ENCODE data around the gene XKRX.

Gene XKRX

DNA sequence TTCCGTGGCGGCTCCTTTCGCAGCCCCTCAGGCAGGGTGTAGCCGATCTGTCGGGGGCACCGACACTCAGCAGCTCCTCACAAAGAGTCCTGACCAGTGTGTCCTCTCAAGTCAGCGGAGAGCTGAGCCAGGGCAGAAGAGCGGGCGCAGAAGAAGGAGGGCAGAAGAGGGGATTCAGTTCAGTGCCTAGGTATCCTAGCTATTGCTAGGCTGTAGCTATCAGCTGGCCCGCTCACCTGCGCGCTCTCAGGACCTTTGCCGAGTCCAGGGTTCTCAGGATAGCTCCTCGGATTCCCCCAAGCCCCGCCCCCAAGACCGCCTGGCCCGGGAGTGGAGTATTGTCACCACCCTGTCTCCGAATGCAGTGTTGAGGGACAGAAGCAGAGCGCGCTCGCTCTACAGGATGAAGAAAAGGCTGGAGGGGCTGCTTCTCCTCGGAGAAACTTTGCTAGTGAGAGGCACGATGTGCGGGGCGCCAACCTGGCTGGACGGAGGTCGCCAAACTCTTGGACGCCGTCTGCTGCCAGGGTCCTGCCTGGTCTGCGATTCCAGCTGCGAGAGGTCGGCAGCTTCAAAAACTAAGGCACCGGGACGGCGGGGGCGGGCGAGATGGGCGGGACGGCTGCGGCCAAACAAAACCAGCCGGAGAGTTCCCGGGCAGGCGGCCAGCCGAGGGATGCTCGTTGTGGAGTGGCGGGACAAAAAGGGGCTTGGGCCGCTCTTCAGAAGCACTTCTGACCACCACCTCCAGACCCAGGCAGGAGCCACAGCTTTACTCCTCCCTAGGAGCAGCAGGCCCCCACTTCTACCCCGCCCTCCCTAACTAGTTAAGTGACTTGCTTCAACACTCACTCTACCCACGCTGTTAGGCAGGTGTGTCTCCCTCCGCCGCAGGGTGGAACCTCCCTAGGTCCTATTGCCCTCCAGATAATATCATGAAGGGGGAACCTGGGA, at the start of gene XKRX:
XKRX (minus strand) TSS at position 258 of the 954 bp plus-strand sequence. CDS start 613 bp downstream, outside the sequence.
- peak; percentile 57 for DNase-seq

DNA sequence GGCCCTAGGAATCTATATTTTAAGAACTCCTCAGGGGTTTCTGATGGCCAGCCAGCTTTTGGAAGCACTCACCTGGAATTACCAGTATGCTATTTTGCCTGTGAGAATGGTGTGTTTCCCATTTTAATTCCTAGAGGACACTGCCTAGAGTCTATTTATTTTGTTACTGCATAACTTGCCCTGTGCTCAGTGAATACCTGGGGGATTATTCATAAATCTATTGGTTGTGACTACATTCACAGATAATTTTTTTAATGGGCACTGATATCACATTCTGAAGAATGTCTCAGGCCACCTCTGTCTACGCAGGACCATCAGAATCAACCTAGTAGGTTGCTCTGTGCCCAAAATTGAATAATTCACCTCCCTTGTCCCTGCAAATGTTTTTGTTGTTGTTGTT, 47.5 kb upstream of the XKRX start:
- DNase-seq = no peak

DNA sequence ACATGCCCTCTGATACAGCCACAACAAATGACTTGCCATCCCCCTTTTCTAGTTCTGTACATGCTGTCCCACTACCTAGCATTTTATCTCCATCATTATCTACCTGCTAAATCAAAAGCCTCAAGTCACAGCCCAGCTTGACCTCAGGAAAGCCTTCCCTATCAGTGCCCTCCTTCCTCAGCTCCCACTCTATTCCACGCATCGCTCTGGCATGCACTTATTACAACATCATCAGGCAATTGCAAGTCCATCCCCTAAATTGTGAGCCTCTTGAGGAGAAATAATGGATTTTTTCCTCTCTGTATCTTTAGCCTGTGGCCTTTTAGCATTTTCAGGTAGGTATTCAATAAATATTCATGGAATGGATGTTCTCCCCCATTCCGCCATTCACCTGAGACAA, 46.5 kb upstream of the XKRX start:
- DNase-seq = no peak

DNA sequence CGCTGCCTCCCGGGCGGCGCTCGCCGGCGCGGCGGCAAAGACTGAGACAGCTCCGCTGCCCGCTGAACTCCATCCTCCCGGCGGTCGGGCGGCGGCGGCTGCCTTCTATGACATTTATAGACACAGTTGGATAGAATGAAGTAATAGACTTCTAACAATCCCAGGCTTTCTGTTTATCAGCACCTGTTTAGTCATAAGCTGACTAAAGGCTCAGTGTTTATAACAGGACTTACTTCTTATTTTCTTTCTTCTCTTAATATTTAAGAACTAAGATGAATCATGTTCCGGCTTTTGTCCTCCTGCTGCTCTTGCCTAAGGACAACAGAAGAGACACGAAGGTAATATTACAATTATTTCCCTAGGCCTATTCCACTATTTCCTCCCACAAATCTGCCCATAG, 44.7 kb upstream of the XKRX start:
- no peak for DNase-seq

DNA sequence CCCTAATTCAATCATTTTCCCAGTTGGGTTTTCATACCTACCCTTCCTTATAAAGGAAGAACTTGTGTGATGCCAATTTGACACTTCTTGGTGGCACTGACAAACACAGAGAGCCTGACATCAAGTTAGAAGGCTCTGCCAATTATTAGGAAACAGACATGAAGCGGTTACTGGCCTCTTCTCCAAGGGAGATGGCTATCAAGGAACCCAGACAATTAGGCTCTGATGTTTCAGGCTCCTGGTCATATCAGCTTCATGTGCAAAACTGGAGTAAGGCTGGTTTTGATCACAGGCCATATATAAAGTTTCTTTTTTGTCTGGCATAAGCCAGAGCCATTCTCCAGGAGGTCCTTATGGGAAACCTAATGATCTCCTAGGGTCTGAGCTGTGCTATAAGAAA, 41.2 kb upstream of the XKRX start:
- DNase-seq = no peak

DNA sequence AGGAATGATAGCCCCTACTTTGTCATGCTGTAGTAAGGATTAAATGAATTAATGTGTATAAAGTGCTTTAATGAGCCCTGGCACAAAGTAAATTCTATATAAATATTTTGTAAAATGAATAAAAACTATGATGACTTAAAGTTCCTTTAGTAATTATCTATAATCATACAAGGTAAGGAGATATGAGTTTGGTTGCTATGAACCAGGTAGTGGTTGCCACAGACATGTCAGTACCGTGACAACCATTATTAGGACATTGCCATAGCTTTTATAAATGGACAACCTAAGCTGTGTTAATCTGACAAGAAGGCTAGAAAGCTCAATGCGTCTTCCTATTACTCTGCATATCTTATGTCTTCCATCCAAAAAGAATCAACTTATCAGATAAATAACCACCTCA, 40.7 kb upstream of the XKRX start, which contains the start of gene ARL13A:
ARL13A (plus strand) TSS at position 301 of the 400 bp plus-strand sequence. CDS start 3,982 bp downstream, outside the sequence.
- no peak for DNase-seq

DNA sequence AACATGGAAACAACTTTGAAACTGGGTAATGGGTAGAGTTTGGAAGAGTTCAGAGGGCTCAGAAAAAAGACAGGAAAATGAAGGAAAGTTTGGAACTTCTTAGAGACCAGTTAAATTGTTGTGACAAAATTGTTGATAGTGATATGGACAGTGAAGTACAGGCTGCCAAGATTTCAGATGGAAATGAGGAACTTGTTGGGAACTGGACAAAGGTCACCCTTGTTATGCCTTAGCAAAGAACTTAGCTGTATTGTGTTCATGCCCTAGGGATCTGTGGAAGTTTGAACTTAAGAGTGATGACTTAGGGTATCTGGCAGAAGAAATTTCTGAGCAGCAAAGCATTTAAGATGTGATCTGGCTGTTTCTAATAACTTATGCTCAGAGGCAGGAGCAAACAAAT, 35.6 kb upstream of the XKRX start:
- DNase-seq = no peak

DNA sequence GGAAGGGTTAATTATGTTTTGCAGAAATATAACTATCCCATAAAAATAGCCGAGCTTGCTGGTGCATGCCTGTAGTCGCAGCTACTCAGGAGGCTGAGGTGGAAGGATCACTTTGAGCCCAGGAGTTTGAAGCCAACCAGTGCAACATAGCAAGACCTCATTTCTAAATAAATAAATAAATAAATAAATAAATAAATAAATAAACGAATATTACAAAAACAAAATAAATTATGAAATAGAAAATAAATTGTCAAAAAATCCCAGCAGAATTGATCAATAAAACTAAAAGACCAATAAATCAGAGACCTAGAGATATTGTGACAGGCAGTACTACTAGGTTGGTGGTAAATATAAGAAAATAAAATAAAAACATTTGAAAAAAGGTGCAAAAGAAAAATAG, 34.1 kb upstream of the XKRX start:
- DNase-seq = no peak

DNA sequence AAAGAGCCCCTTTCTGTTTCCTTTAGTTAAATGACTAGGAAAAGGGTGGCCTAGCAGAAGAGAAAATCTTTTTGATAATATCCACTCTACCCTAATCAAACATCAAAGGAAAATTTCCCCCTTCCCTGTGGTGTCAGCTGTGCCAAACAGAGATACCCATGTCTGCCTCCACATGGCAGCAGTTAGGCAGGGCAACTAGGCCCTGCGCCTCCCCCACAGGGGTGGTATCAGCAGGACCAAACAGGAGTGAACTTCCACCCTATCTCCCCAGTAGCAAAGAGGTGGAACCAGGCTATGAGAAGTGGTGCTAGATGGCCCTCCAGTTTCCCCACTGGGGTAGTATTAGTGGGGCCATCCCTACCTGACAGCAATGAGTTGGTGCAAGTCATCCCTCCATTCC, 19.8 kb upstream of the XKRX start:
- no peak for DNase-seq

DNA sequence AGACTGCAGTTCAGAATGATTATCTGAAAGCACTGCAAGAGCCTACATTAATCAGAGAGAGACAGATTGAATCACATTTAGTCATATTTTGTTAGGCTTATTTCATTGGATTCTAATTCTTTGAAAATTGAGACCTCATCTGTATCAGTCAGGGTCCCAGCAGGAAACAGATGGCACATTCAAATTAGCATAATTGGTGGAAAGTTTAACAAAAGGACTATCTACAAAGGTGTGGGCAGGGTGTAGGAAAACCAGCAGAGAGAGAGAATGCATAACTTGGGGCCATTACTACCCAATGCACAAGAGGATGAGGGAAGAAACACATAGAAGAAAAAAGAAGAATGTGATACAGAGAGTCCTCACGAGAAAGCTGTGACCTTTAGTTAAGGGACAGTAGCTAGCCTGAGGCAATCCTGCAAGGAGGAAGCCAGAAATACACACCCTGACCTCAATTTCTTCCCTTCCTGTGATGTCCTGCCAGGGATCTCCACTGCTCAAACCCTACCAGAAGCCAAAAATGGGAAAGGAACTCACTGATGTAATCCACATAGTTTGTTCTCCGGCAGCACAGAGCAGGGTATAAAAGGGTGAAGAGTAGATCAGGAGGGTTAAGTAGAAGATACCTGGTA, 17.7 kb upstream of the XKRX start:
- no peak for DNase-seq

DNA sequence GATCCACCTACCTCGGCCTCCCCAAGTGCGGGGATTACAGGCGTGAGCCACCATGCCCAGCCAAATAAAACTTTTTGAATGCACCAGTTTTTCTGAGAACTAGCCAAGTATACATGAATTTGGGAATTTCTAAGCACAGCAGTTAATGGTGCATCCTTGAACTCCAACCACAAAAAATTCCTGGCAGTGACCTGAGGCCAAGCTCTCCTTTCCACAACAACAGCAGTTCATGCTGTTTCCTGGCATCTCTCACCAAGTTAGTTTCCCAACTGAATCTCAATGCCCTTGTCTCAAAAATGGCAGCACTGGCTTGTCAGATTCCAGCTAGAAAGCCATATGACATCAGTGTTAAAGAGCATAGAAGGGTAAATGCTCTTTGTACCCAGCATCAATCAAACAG, 15.9 kb upstream of the XKRX start:
- no peak for DNase-seq

DNA sequence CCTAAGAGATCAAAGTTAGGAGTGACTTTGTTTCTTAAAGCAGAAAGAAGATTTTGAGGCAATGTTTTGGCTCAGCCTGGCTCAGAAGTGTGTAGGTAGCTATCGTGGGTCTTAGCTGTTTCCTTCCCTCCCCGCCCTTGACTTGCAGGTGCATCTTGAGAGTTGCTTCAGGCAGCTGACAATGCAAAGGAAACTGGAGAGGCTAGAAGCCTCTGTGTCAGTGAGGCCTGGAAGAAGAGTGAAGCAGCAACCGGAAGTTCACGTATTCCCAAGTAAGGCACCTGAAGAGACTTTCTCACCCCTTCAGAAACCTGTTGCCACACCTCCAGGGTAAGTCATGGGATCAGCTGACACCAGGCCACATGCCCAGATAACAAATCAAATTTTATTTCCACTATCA, 10.6 kb upstream of the XKRX start:
- peak; percentile 29 for DNase-seq

DNA sequence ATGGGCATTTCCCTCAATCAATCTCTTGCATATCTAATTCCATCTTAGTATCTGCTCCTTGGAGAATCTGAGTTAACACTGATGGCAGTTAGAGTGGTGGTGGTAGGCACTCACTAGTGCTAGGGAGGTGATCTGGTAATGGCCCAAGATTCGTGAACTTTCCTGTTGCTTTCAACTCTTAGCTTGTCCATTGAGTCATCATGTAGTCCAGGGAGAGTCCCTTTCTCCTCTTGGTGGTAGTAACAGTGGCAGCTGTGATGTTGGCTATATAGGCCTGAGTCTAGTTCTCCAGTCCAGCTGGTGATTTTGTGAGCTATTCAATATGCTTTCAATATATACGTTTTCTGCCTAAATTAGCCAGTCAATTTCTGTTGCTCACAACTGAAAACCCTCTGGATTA, 7.0 kb upstream of the XKRX start:
- no peak for DNase-seq

DNA sequence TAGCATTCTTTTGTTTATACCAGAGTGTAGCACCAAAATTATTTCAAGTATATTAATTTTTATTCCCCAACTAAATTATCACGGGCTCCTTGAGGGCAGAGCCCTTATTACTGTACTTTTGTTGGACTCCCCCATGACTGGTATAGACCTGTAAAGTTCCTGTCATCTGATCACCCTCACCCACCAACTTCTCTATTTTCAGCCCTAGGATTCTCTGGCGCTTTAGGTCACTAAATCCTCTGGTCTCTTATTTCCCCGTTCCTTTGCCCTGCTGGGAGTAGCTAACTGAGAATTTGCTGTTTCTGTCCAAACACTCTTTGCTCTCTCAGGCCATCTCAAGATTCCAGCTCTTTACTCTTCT, 3.2 kb upstream of the XKRX start:
- no peak for DNase-seq

DNA sequence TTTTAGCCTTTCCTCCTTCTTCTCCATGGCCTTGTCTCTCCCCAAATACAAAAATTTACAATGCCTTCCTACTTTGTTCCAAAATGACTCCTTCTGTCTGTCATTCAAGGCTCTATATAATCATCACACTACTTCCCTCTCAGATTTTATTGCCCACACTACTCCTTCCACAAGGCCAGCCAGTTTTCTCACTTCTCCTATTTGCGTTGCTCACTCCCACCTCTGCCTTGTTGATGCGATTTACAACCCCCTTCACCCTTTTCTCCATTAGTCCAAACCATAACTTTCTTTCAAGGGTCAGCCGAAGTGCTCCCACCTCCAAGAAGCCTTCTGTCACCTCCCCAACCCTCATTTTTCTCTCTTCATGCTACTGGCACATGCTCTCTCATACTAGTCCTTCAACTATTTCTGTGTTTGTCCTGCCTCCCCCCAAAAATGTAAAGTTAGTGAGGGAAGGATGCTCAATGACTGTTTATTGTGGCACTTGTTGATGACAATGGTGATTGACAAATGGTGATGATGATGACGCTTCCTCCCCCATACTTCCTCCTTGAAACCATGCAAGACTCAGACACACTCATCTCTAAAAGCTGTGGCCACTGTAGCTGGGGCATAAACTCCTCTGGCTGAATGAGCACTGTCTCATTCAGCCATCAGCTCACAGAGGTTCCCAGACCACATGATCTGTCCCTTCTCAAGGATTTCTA, 2.7 kb upstream of the XKRX start:
- DNase-seq = no peak

DNA sequence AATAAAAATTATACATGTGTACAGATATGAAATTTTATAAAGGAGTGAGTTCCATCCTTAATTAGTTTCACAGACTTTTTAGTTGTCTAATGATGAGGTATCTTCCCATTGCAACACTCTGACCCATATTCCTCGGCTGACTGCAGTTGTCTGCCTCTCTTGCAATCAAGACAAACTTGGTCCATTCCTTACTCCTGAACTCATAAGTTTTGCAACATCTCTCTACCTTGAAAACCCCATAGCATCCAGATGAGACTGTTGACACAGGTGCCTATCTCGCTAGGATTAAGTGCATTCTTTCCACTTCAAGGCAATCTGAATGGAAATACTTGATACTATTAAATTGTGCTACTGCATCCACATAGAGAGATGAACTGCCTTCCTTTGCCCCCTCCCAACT, 2.3 kb downstream of the XKRX start:
- no peak for DNase-seq

DNA sequence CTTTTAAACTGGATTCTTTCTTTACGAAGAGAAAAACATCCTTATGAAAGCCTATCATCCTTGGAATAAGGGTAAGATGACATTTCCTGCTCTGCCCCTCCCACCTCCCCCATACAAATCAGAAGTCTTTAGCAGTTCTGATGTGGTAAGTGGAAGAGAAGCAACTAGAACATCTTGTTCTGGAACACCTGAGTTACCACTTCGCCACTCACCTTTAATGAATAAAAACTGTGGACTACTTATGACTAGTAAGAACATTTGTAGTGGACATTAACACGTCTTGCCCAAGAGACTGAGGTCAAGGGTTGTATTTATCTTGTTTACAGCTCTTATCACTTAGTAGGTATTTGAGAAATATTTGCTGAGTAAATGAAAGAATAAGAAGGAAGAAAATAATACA, 4.3 kb downstream of the XKRX start:
- peak; percentile 3 for DNase-seq

DNA sequence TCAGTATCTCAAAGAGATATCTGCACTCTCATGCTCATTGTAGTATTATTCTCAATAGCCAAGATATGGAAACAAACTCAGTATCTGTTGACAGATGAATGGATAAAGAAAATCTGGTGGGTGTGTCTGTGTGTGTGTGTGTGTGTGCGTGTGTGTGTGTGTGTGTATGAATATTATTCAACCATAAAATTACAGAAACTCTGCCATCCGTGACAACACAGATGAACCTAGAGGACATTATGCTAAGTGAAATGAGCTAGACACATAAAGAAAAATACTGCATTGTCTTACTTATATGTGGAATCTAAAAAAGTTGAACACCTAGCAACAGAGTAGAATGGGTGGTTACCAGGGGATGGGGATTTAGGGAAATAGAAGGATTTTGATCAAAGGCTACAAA, 13.2 kb downstream of the XKRX start:
- no peak for DNase-seq

DNA sequence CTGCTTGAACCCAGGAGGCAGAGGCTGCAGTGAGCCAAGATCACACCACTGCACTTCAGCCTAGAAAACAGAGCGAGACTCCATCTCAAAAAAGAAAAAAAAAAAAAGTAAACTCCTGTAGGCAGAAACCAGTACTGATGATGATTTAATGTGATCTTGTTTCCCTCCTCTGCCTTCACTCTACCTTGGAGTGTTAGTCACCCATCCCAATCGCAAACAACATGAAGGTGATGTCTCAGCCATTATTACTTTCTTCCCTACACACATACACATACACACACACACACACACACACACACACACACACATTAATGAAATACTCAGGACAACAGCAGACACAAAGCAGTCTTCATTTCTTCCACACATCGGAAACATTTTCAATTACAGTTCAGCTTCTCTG, 15.6 kb downstream of the XKRX start:
- no peak for DNase-seq

DNA sequence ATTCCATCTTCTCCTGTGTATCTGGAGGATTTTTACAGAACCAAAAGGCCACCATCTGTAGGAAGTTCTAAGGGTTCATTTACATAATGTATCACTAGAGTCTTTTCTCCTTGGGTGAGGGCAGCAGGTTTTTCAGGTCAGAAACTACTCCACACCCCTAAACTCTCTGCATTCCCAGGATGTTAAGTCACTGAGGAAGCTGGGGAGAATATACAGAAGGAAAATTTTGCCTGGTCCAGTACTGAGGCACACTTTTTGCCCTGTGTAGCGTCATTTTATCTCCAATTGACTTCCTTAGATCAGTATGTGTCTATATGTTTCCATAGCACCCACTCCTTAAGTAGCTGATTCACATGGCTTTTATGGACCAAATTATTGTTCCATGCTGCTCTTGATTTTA, 17.0 kb downstream of the XKRX start:
- no peak for DNase-seq

DNA sequence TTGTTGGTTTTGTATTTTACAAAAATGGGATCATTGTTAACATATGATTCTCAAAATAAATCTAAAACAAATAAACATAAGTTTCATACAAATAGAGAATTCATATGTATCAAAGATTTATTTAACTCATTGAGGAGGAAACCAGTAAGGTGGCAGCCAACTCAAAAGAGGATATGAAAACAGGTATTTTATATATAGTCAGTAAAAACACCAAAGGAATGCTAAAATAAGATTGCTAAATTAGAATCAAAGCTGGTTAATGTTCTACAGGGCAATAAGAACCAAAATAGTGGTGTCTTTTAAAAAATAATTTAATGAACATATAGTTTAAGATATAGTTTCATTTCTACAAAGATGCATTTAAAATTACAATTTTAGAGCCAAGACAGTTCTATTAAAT, 23.1 kb downstream of the XKRX start:
- DNase-seq = no peak

DNA sequence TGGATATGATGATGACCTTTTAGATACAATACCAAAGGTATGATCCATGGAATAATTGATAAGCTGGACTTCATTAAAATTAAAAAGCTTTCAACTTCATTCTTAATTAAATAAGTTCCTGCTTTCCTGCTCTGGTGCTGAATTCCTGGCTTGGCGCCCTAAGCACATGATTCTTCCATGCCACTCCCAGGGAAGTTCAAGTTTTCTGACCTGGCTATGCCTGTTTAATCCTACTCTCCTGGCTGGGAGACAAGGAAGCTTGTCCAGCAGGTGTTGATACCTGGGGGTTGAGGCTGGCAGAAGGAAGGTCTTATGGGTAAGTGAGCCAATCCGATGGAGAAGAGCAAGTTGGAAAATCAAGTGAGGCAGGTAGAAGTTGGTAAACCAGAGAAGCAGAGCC, 24.3 kb downstream of the XKRX start:
- DNase-seq = no peak

DNA sequence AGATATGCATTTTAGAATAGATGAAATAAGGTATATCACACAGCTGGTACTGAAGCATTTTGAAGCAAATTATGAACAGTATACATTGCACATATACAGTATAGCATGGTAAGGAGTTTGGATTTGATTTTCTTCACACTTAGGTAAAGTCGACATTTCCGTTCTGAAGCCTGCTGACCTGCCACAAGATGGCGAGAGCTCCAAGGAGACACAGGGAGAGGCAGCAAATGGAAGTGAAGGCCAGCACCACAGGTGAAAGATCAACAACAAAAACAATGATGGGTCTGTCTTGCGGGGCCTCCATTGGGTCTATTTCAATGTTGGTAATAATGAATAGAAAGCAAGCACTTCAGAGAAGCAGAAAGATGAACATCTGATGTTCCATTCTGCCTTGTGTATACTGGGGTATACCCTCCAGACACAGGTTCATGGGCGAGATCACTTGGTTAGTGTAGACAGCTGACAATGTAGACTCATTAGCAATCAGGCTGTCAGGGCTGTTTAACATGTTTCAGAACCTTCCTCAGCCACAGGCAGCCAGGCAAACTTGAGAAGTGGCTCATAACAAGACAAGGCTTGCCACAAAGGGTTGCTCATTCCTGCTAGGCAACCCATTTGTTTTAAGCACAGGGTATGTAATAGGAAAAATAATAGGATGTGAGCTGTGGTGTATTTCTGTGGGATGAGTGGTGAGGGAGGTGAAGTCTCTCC, 33.2 kb downstream of the XKRX start:
- DNase-seq = peak; percentile 38
